Stimulated activated CD4-positive, alpha-beta T cell treated with anti-CD3 and anti-CD28 coated beads, Interleukin-1b, Interleukin-23, amount 100 ng/mL, for 1 hour (primary cell): Measurements from ENCODE around the gene KRTAP4-3.
"Not testable (repeated sequence)": the region's sequence is repeated elsewhere in the genome, so short reads cannot be mapped to it uniquely, and the experiment has no call there.

Source experiments
- DNase-seq, 2 donors: peaks; one replicate each; pipeline ENCODE4 v3.0.0-alpha.2; 2020; ENCODE audit warnings: low read depth in 2 of 2

Gene KRTAP4-3

GRCh38 chr17:41168121-41168520 is at the start of gene KRTAP4-3:
Gene KRTAP4-3, minus strand, starts transcription at chr17:41168221. Its CDS starts 49 bp downstream, at chr17:41168172.
- DNase-seq = no peak

DNA sequence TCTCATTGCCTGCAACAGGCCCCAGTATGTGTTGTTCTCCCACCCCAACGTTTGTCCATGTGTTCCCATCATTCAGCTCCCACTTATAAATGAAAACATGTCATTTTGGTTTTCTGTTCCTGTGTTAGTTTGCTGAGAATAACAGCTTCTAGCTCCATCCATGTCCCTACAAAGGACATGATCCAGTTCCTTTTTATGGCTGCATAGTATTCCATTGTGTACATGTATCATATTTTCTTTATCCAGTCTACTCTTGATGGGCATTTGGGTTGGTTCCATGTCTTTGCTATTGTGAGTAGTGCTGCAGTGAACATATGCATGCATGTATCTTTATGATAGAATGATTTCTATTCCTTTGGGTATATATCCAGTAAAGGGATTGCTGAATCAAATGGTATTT is 47.7 kb upstream of the KRTAP4-3 start:
- DNase-seq = no peak

DNA sequence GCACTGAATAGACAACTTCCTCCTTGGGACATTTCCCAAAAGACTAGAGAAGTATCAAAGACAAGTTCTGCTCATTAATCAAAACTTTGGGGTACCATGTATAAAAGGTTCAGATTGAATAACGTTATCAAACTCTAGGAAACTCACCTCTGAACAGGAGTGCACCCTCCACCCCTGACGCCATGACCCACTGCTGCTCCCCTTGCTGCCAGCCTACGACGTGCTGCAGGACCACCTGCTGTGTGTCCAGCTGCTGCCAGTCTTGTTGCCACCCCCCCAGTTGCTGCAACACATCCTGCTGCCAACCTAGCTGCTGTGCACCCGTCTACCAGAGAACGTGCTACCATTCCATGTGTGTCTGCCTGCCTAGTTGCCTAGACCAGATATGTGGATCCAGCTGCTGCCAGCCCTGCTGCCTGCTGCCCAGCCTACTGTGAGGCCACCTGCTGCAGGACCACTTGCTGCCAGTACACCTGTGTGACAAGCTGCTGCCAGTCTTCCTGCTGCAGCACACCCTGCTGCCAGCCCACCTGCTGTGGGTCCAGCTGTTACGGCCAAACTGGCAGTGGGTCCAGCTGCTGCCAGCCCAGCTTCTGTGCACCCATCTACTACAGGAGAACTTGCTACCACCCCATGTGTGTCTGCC is 44.6 kb upstream of the KRTAP4-3 start:
- DNase-seq = no peak

DNA sequence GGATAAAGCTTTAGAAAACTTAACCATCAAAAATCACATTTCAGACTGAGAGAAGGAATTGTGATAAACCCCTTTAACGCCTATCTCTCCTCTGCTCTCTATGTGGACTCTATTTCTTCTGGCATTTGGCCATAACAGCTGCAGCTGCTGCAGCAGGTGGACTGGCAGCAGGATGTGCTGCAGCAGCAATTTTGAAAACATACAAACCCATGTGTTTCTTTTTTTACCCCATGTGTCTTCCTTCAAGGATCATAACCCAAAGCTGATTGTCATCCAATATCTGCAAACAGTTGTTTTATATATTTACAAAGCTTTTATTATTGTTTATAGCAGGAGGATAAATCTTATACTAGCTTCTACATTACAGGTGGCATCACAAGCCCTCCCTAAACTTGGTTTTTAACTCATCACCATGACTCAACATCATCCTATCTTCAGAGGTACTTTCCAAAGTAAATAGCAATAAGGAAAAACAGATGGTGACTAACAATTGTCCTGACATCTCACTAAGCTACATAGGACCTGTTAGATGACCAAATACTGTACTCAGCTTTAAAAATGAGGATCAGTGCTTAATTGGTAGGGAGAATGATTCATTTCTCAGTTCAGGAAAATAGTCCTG is 43.9 kb upstream of the KRTAP4-3 start:
- DNase-seq = no peak

DNA sequence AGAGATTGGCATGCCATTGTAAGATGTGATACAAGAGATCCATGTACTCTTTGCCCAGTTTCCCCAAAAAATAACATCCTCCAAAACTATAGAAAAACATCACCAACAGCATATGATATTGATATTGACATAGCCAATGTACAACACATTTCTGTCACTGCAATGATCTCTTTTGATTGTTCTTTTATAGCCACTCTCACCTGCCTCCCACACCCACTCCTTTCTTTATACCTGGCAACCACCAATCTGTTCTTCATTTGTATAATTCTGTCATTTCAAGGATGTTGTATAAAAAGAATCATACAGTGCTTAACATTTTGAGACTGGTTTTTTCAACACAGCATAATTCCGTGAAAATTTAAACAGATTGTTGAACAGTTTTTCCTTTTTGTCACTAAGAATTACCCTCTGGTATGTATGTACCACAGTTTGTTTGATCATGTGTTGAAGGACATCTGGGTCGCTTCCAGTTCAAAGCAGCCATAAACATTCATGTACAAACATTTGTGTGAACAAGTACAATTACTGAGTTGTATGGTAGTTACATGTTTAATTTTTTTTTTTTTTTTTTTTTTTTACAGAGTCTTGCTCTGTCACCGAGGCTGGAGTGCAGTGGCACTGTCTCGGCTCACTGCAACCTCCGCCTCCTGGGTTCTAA is 31.5 kb upstream of the KRTAP4-3 start:
- DNase-seq = no peak

GRCh38 chr17:41196068-41196467 is 28.0 kb upstream of the KRTAP4-3 start:
- DNase-seq = no peak

DNA sequence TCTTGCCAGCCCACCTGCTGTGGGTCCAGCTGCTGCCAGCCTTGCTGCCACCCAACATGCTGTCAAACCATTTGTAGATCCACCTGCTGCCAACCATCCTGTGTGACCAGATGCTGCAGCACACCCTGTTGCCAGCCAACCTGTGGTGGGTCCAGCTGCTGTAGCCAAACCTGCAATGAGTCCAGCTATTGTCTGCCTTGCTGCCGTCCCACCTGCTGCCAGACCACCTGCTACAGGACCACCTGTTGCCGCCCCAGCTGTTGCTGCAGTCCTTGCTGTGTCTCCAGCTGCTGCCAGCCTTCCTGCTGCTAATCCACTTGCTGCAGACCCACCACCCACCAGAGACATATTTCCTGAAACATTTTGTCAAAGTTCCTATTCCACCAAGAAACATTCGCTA is 22.3 kb upstream of the KRTAP4-3 start:
- DNase-seq = no peak

DNA sequence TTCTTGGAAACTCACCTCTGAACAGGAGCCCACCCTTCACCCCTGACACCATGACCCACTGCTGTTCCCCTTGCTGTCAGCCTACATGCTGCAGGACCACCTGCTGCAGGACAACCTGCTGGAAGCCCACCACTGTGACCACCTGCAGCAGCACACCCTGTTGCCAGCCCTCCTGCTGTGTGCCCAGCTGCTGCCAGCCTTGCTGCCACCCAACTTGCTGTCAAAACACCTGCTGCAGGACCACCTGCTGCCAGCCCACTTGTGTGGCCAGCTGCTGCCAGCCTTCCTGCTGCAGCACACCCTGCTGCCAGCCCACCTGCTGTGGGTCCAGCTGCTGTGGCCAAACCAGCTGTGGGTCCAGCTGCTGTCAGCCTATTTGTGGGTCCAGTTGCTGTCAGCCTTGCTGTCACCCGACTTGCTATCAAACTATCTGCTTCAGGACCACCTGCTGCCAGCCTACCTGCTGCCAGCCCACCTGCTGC is 21.9 kb upstream of the KRTAP4-3 start, which contains the start of gene KRTAP9-1:
Gene KRTAP9-1, plus strand, starts transcription at position 51 of the 482 bp plus-strand sequence. Its CDS starts 0 bp downstream, at position 51.
- not testable (repeated sequence) for DNase-seq

DNA sequence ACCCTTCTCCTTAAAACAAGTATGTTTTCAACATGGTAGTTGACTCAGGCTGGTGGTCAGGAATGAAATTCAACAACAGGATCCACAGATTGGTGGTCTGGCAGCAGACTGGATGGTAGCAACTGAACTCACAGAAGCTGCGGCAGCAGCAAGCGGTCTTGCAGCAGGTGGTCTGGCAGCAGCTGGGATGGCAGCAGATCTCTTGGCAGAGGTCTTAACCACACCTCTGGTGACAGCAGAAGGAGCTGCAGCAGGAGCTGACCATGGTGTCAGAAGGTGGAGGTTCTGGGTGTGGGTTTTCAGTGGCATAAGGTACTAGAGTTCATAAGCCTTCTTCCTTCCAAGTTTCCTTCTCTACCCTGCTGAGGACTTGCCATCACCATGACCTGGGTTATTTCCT is 18.9 kb upstream of the KRTAP4-3 start:
- DNase-seq = no peak

DNA sequence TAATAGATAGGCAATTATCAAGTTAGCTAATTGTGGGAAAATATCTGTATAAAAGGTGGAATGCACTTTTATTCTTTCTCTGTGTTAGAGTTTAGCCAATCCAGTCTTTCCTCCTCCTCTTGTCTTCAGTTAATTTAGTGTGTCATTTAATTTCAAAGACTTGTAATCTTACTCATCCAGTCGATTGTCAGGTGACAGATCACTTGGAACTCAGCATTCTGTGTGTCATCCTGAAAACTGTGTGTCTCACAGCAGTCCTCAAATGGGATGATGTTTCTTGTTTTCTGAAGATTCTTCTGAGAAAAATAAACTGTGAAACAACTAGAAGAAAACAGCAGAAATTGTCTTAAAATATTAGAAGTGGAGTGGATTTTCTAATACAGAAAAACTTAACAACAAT is 17.0 kb upstream of the KRTAP4-3 start:
- no peak for DNase-seq

- DNase-seq = no peak
Observed at GRCh38 chr17:41184480-41184961, 16.5 kb upstream of the KRTAP4-3 start, which contains the start of gene KRTAP4-1. Gene KRTAP4-1, minus strand, starts transcription at chr17:41184911. Its CDS starts 57 bp downstream, at chr17:41184854.

DNA sequence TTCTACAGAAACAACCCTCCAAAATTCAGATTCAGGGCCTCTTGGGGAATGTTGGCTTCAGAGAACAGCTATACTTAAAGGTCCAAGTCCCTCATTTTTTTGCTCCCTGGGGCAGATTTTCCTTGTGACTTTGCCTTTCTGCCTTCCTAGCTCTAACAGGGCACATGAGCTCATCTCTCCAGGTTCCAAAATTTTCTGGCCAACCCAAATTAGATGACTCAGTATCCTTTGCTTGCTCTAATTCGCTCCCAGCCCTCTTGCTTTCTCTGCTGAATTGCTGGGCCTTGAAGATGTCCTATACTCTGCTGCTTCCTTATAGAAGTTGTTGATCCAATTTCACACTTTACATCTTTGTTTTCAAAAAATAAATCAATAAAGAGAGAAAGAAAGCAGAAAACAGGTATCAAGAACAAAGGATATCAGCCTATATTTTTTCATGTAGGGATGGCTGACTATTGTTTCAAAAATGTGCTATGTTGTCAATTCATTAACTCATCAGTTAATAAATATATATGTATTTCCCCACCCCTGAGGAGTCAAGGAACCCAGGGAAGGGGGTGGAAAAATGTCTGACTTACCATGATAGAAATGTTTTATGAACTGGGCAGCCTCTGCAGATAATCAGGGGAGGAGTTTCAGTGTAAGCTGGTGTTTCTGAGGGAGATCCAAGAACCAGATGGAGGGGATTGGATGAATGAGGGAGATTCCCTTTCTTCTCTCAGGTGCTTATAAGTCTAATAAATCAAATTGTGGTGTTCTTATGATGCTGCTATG is 11.0 kb upstream of the KRTAP4-3 start:
- DNase-seq = no peak

GRCh38 chr17:41178341-41178740 is 10.3 kb upstream of the KRTAP4-3 start:
- DNase-seq = no peak

- DNase-seq = no peak
Observed at GRCh38 chr17:41177727-41178271, 9.8 kb upstream of the KRTAP4-3 start, which contains the start of gene KRTAP4-2. Gene KRTAP4-2, minus strand, starts transcription at chr17:41178221. Its CDS starts 57 bp downstream, at chr17:41178164.

DNA sequence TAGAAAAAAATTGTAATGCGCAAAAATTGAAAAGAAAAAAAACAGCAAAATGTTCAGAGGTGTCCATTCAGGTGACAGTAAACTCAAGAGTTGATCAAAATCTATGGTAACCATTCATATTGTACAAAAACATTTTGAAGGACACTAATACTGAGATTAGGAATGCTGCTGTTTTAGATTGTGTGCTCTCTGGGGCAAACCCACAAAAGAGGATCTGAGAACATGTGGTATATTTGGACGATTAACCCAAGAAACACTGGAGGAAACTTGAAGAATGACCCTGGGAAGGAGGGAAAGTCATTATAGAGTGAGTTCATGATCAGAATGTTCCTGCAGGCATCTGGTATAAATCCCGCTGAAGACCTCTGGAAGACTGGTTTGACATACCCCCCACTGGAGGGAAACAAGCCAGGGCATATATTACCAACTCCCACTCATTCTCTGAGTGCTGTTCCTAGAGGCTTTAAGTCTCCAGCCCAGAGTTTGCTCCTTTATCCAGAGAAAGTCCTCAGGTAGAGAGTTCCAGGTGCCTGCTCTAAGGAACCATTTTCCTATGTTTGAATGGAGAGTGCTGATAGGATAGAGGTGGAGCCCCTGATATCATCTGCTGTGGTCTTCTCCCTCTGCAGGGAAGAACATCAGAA is 8.8 kb upstream of the KRTAP4-3 start:
- DNase-seq = no peak

DNA sequence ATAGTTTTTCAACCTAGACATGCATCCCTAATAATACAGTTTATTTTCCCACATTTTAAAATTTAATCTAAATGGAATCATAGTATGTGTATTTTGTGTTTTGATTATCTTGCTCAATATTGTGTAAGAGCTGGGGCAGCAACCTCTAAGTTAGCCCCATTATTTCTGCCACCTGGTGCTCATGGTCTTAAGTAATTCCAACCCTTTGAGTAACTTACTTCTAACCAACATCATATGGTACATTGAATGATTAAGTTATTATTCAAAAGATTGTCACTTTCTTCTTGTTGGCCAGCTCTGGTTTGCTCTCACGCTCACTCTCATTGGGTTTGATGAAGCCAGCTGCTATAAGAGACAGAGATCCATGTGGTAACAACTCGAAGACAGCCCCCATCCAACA is 3.9 kb upstream of the KRTAP4-3 start:
- DNase-seq = no peak

- DNase-seq = no peak
Observed at GRCh38 chr17:41167561-41167960, 460 bp downstream of the KRTAP4-3 start.

DNA sequence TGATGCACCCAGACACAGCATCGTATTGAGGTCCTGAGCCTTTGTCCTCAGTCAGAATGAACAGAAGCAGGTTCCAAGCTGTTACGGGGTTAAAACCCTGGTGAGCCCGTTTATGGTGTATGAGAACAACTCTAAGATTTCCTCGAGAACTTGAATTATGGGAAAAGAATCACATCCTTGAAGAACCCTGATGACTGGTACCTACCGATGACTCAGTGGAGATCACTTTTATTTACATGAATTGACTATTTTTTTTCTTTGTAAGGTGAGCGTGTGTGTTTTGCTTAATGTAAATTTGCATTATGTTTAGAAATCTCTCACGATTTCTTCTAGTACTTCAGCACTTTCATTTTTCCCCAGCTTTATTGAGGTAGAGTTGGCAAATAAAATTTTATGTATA is 4.2 kb downstream of the KRTAP4-3 start:
- no peak for DNase-seq

DNA sequence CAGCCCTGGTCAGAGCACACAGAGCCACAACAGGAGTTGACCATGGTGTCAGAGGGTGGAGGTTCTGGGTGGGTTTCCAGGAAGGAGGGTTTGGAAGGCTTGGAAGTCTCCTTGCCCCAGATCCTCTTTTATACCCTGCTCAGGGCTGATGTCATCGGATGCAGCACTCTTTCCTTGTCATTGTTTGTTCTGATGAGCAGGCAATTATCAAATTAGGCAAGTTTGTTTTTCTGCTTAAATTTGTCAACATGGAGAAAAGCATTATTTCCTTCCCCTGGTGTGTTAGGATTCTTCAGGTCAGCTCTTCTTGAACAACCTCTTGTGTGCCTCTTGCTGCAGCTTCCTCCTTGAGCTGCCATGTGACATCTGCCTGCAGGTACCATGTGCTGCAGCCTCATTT is 7.4 kb downstream of the KRTAP4-3 start, which contains the start of gene KRTAP4-4:
Gene KRTAP4-4, minus strand, starts transcription at position 101 of the 400 bp plus-strand sequence. Its CDS starts 57 bp downstream, at position 44.
- no peak for DNase-seq

- DNase-seq = not testable (repeated sequence)
Observed at GRCh38 chr17:41160190-41160589, 7.8 kb downstream of the KRTAP4-3 start.

DNA sequence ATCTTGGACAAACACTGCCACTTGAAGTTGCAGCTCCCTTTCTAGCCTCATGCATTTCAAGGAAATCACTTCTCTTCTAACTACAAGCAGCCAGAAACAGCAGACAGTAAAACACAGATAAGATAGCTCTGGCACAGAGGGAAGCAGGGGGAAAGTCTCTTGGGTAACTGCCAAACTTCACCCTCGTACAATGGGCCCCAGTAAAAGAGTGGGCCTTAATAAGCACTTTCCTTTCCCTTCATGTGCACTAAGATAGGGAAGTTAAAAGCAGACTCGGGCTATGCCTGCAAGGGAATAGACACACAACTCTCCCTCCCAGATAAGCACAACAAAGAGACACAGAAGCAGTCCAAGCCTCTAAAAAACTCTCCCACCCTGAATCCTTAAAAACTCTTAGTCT is 14.2 kb downstream of the KRTAP4-3 start:
- no peak for DNase-seq
